Jurkat, Clone E6-1 (cell line): ENCODE measurements around the gene TBC1D21. TPM values are rescaled to one million over a fixed set of nuclear protein-coding genes. Genes with fewer than 3 reads are reported as not detected.

Source experiments
- DNase-seq: peaks from one replicate; pipeline ENCODE4 v3.0.0-alpha.2; 2011; ENCODE audit warnings: low read depth, low spot score
- H3K4me3 ChIP-seq: 2 replicates; pipeline ENCODE4 v1.5.1; 2011; ENCODE audit warnings: mild to moderate bottlenecking, low read length, control low read depth, moderate library complexity
- polyA plus RNA-seq: library from polyadenylated mRNA; unstranded; fragments of >200 nt; gene quantifications from one replicate; pipeline ENCODE4 v1.2.1, GENCODE V29; 2012; ENCODE audit warnings: missing spikeins; ENCODE audit not compliant: insufficient read length, insufficient read depth

TBC1D21 gene, protein sequence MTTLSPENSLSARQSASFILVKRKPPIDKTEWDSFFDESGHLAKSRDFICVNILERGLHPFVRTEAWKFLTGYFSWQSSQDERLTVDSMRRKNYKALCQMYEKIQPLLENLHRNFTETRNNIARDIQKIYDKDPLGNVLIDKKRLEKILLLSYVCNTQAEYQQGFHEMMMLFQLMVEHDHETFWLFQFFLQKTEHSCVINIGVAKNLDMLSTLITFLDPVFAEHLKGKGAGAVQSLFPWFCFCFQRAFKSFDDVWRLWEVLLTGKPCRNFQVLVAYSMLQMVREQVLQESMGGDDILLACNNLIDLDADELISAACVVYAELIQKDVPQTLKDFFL
- not detected for polyA plus RNA-seq

DNA sequence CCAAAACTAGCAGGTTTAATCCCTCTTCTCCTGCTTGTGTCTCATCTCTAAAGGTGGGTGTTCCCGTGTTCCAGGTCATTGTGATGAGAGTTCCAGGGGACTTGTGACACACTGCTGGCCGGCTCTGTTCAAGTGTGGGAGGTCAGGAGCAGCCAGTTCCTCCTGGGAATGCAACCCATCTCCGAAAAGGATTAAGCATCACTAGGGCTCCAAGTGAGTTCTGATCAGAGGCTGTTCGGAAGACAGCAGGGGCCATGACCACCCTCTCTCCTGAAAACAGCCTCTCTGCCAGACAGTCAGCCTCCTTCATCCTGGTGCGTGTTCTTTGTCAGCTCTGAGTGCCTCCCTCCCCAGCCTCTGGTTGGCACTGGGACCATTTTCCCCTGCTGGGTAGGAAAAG lies at the start of gene TBC1D21:
Gene TBC1D21 (plus strand): TSS at position 109 of the 400 bp plus-strand sequence. CDS start 146 bp downstream, at position 255.
- H3K4me3 ChIP-seq, result no peak within 1 kb of the TSS
- DNase-seq, result no peak

DNA sequence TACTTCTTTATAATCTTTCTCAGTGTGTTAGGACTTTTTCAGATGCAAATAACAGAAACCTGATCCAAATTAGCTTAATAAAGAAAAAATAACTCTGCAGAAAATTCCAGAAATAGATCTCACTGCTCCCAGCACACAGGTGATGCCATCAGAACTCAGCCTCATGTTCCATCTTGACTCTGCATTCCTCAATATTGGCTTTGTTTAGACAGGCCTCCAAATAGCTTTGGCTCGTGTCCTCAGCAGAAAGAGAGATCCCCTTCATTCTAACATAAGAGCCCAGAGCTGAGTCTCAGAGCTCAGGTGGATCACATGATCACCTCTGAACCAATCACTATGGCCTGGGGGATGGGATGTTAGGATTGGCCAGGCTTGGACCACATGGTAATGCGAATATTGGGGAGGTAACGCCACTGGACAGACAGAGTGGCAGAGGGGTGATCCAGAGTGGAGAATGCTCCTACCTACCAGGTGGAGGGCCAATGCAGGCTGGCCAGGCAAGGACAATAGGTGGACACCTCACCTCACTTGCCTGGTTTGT lies 46.6 kb upstream of the TBC1D21 start:
- no peak overlapping the region for H3K4me3 ChIP-seq
- no peak for DNase-seq

DNA sequence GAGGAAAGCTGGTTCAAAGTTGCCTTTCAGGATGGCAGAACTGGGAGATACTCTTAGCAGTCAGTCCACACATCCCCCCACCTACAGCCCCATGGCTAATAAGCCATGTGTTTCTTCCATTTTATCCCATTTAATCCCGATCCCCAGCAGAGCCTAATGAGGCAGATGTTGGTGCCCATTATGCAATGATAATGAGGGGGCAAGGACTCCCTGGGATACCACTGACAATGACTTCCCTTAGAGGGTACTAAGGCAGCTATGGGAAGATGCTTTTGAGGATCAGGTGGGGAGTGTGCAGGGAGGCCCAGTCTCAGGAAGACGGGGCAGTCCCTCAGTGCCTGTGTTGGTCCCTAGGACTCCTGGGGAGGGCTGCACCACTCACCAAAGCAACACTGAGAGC lies 43.8 kb upstream of the TBC1D21 start:
- H3K4me3 ChIP-seq, result no peak overlapping the region
- DNase-seq, result no peak

DNA sequence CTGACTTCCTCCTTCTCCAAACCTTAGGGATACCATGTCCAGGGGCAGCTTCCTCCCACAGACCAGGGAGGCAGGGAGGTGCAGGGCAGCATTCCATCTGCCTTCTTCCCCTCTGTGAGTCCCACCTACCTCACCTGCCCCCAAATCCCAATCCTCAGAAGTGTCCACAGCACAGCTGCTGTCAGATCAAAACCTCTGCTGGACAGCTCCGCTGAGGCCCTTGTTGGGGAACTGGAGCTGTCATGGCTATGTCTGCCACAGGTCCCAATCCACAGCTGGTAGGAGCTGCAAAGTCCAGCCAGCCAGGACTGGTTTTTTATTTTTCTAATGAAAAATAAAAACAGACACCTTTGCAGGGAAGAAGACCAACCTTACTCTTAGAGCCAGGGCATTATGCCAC lies 40.7 kb upstream of the TBC1D21 start:
- no peak overlapping the region for H3K4me3 ChIP-seq
- no peak for DNase-seq

DNA sequence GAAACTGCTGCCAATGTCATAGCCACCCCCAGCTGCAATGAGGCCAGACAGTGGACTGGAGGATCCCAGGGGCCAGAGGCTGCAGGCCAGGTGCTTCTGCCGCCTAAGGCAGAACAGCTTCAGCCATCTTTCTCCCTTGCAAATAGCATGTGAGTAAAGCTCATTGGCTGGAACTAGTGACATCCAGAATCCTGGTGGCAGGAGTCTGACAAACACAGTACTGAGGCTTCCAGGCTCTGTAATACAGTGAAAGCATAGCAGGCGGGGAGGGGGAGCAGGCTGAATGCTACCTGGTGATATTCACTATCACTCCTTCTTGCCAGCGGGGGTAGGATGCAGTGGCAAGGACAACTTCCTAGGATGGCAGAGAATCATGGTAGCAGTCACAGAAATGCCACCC lies 36.5 kb upstream of the TBC1D21 start:
- no peak overlapping the region for H3K4me3 ChIP-seq
- no peak for DNase-seq

DNA sequence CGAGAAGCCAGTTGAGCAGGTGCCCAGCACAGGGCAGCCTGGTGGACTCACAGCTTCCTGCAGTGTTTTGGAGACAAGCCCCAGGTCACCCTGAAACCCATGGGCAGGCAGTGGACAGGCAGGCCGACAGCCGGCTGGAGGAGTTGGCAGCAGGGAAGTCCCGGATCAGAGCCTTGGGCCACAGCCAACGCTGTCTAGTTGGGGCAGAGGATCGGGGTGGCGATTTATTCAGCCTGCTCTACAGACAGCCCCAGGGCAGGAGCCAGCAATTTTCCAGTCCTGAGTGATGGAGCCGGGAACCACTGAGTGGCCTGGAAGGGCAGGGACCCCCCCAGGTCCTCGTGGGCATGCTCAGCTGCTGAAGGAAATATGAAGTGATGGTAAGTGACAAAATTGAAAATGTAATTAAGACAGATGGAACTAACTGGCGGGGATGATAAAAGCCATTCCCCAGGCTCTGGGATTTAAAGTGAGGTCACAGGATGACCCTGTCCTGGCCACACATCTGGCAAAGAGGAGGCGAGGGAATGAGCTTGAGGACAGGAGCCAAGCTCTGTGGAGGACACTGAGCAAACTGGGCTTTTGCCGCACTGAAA lies 34.4 kb upstream of the TBC1D21 start:
- no peak overlapping the region for H3K4me3 ChIP-seq
- no peak for DNase-seq

DNA sequence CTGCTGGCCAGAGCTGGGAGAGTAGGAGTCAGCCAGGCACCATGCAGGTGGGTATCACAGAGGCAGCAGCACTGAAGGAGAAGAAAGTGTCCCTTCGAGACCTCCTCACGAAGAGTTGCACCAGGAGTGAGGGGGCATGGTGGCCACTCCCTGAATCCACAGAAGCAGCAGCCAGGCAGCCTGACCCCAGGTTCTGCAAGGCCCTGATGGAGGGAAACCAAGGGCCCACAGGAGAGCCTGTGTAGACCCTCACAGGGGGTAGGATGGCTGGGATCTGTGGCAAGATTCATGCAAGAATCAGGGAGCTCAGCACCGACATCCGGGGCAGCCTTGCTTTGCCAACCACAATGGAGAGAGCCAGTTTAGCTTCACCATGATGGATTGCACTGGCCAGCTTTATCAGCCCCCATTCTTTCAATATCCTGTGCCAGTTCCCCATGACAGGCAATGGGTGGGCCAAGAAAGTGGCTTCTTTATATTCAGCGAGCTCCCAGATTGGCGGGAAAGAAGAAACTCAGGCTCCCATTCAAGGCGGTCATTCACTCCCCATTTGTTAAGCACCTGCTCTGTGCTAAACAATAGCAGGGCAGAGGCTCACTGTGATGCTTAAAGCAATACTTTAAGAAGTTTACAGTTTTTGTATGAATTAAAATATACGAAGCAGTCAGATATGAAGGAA lies 33.5 kb upstream of the TBC1D21 start:
- no peak overlapping the region for H3K4me3 ChIP-seq
- no peak for DNase-seq

DNA sequence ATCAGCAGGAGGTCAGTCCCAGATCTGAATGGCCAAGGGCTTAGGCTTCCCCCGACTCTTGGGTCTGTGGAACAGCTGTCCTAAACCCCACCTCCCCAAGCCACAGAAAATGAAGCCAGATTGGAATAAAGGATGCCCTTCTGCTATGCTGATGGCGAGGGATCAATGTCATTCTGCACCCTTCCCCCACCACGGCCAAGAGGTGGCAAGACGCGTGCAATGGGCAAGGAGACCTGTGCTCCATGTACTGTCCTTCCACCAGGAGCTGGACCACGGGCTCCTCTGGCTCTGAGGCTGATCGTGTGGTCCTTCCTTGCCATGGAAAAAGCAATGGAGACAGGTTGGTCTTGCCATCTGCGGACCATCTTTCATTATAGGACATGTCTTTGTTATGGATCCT lies 32.6 kb upstream of the TBC1D21 start:
- H3K4me3 ChIP-seq, result no peak overlapping the region
- DNase-seq, result no peak

DNA sequence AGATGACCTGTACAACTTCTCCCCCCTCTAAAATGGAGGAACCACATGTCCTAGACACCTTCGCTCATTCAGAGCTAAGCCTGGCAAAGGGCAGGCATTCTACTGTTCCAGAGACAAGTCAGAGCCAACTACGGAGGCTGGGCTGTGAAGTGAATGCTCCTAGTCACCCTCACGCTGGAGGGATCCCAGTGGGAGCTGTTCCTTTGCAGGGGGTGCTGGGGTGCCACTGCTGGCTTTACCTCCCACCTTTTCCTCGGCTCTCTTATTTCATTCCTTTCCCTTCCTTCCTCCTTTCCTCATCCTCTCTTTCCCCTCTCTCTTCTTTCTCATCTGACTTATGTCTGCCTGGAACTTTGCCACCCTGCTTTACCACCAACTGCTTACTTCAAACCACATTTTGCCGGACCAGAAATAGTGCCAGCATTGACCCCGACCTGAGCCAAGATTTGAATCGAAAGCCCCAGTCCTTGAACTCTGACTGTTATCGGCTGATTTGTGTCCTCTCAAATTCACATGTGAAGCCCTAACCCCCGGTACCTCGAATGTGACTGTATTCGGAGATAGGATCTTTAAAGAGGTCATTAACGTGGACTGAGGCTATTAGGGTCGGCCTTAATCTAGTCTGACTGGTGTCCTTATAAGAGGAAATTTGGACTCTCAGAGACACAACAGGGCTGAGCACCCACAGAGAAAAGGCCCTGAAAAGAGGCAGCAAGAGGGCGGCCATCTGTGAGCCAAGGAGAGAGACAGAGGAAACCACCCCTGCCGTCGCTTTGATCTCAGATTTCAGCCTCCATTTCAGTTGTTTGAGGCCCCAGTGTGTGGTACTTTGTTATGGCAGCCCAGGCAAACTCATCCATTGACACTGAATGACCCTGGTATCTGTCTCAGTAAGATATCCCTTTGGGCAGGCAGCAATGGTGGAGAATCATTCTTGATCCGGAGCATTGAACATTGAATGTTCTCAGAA lies 31.3 kb upstream of the TBC1D21 start:
- no peak for DNase-seq
- no peak overlapping the region for H3K4me3 ChIP-seq

DNA sequence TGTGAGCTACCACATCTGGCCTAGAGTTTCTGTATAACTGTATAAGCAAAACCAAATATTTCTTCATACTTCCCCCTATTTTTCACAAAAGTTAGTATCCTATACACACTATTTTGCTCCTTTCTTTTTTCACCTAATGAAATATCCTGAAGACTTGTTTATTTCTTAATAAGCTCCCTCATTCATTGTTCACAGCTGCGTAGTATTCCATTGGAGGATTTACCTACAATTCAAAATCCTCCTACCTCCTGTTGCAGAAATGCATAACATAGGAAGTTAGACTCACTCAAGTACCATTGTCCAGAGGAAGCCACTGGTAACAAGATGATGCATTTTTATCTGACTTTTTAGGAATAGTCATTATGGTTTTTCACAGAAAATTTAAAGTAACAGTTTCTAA lies 29.6 kb upstream of the TBC1D21 start:
- H3K4me3 ChIP-seq, result no peak overlapping the region
- DNase-seq, result no peak

DNA sequence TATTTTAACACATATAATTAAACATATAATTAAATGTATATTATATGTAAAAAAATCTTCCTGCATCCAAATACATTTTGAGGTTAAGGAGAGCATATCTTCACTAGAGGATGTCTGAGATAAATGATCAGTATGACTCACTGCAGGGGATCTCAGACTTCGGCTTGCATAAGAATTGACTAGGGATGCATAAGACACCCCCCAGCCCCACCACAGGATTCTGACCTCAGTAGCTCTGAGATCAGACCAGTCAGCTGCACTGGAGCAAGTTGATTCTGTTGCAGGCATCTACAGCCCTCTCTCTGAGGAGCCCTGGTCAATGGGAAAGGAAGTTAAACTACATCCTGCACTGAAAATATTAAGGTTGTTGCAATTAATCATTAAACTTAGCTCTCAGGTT lies 29.0 kb upstream of the TBC1D21 start:
- H3K4me3 ChIP-seq, result no peak overlapping the region
- no peak for DNase-seq

DNA sequence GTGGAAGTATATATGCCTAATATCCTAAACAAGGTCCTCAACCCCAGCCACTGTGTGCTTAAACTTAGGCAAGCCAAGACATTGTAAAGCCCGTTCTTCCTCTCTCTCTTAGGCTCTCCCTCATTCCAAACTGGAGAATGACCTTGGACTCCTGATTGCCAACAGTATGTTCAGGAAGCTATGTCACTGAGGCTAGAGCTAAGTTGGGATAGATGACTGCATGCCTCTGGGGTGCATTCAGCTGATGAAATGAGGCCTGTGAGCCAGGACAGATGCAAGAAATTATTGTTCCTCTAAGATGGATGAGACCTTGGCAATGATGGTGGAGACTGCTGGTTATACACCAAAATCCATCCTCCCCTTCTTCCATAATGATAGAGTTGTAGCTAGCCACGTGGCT lies 27.9 kb upstream of the TBC1D21 start:
- DNase-seq, result no peak
- no peak overlapping the region for H3K4me3 ChIP-seq

DNA sequence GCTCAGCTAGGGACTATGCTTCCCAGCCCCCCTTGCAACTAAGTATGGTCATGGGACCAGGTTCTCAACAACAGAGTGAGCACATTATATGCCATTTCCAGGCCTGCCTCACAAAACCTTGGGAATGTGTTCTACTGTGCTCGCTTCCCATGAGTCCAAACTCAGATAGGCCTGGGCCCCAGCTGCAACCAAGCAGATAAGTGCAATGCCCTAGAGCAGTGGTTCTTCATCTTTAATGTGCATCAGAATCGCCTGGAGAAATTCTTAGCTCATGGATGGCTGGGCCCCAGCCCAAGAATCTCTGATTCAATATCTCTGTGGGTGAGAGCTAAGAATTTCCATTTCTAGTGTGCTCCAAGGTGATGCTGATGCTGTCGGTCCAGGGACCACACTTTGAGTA lies 27.5 kb upstream of the TBC1D21 start:
- no peak overlapping the region for H3K4me3 ChIP-seq
- DNase-seq, result no peak

DNA sequence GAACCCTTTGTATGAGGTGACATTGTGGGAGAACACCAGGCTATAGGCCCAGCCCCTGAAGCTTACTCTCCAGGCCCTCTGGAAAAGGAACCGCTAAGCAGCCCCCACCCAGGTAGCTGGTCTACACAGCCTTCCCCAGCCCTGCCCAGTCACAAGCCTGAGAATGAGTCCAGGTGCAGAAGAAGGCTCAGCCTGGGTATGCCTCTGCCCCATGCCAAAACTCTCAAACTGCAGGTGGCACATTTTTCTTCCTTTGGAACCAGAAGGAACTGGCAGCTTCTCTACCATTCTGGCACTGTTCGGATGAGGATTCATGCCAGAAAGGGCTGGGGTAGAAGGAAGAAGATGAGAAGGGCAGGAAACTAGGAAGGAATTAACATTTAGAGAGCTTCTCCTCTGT lies 23.7 kb upstream of the TBC1D21 start:
- no peak for DNase-seq
- H3K4me3 ChIP-seq, result no peak overlapping the region

DNA sequence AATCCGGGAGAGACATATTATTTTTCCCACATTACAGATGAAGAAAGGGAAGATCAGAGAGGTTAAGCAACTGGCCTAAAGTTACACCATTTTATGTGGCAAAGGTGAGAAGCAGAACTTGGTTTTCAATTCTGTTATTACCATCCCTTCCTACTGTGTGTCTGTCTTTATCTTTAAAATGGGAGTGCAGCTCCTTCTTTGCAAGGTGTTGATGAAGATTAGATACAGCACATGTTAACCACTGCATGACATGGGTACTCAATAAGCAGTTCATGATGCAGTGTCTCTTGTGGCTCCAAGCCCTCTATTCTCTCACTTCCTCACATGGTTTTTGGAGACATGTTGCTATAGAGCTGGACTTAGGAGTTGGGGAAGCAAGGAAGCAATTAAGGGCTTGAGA lies 23.1 kb upstream of the TBC1D21 start:
- DNase-seq, result no peak
- no peak overlapping the region for H3K4me3 ChIP-seq

DNA sequence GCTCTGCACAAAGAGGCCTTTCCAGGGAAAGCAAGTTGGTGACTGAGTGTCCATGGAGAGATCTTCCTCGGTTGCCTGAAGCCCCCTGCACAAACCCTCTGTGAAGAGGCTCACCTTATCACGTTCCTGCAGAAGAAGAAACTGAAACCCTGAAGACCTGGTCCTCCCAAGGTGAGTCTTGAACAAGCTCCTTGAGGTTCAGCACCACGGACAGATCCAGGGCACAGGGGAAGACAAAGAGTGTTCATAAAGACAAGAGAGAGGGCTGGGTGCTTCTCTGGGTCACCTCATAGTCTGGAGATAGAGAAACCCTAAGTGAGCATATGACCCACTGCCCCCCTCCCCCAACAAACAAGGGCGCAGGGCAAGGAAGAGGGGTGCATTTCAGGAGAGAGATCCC lies 21.7 kb upstream of the TBC1D21 start:
- peak; percentile 80 for DNase-seq
- H3K4me3 ChIP-seq, result no peak overlapping the region

DNA sequence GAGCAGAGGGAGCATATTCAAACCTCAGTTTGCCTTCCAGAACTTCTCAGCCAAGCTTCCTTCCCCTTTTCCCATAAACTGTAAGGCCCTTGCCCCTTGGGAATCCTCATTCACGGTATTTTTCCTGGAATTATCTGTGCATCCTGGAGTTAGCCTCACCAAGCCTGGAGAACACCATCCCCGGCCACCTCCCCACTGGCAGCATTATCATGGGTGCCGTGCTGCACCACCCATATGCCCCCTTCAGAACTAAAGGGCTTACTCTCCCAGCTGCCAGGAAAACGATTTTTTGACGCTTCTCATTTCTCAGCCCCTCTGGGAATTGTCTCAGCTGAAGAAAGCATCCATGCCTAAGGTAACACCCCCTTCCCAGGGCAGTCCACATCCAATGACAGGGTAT lies 20.9 kb upstream of the TBC1D21 start:
- H3K4me3 ChIP-seq, result no peak overlapping the region
- no peak for DNase-seq

DNA sequence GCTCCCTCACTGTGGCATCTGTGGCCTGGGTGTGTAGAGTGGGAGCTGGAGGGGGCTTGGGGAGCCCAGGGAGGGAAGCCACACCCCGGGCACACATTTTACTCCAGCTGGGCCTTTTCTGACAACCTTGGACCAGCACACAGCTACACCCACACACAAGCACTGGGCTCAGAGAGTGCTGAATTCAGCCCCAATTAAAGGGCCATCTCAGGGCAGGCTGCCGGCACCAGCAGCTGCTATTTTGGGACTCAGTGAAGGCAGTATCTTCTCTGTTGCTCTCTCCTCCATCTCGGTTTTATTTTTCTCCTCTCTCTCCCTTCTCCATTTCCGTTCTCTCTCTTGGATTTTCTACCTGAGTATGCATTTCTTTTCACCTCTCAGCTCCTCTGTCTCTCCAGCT lies 19.1 kb upstream of the TBC1D21 start:
- H3K4me3 ChIP-seq, result no peak overlapping the region
- DNase-seq, result no peak
